ENCODE measurements around the gene TUBB6. TPM values are rescaled to one million over a fixed set of nuclear protein-coding genes. Genes with fewer than 3 reads are reported as not detected.

The TUBB6 gene
- total RNA-seq (2014; rRNA removed; shearing (Covaris generic)) = 522 and 588 TPM in 2 replicates

- peak; percentile 79 for DNase-seq (ENCODE audit: low read depth)
Measured at GRCh38 chr18:12307701-12308385, at the start of gene TUBB6. TUBB6 (plus strand) TSS chr18:12308241; CDS start chr18:12308293, 52 bp downstream.

- no peak for DNase-seq (ENCODE audit: low read depth)
Measured at GRCh38 chr18:12258719-12259705, 49.0 kb upstream of the TUBB6 start.

GRCh38 chr18:12262748-12263147, 45.3 kb upstream of the TUBB6 start:
- DNase-seq (ENCODE audit: low read depth) = no peak

- DNase-seq (ENCODE audit: low read depth) = no peak
Measured at GRCh38 chr18:12264864-12265263, 43.2 kb upstream of the TUBB6 start.

GRCh38 chr18:12271376-12272235, 36.4 kb upstream of the TUBB6 start:
- DNase-seq (ENCODE audit: low read depth) = peak; percentile 66

- no peak for DNase-seq (ENCODE audit: low read depth)
Measured at GRCh38 chr18:12274793-12275192, 33.2 kb upstream of the TUBB6 start.

- DNase-seq (ENCODE audit: low read depth) = no peak
Measured at GRCh38 chr18:12276736-12277554, 31.1 kb upstream of the TUBB6 start.

GRCh38 chr18:12278215-12278671, 29.8 kb upstream of the TUBB6 start:
- peak; percentile 15 for DNase-seq (ENCODE audit: low read depth)

- peak; percentile 95 for DNase-seq (ENCODE audit: low read depth)
Measured at GRCh38 chr18:12278741-12279682, 29.0 kb upstream of the TUBB6 start.

- no peak for DNase-seq (ENCODE audit: low read depth)
Measured at GRCh38 chr18:12279781-12280531, 28.1 kb upstream of the TUBB6 start.

GRCh38 chr18:12281861-12282260, 26.2 kb upstream of the TUBB6 start:
- no peak for DNase-seq (ENCODE audit: low read depth)

GRCh38 chr18:12282442-12283039, 25.5 kb upstream of the TUBB6 start:
- peak; percentile 72 for DNase-seq (ENCODE audit: low read depth)

GRCh38 chr18:12283256-12283655, 24.8 kb upstream of the TUBB6 start:
- DNase-seq (ENCODE audit: low read depth) = peak; percentile 43

GRCh38 chr18:12283666-12284065, 24.4 kb upstream of the TUBB6 start:
- DNase-seq (ENCODE audit: low read depth) = no peak

- DNase-seq (ENCODE audit: low read depth) = no peak
Measured at GRCh38 chr18:12287131-12287681, 20.8 kb upstream of the TUBB6 start.

GRCh38 chr18:12287684-12288402, 20.2 kb upstream of the TUBB6 start:
- peak; percentile 88 for DNase-seq (ENCODE audit: low read depth)

GRCh38 chr18:12288403-12288755, 19.7 kb upstream of the TUBB6 start:
- no peak for DNase-seq (ENCODE audit: low read depth)

- no peak for DNase-seq (ENCODE audit: low read depth)
Measured at GRCh38 chr18:12290086-12290485, 18.0 kb upstream of the TUBB6 start.
